ENCODE measurements around the gene TRIM71. TPM values are rescaled to one million over a fixed set of nuclear protein-coding genes. Genes with fewer than 3 reads are reported as not detected.

Gene TRIM71
- total RNA-seq, 4 donors from 2014 or later: not detected

DNA sequence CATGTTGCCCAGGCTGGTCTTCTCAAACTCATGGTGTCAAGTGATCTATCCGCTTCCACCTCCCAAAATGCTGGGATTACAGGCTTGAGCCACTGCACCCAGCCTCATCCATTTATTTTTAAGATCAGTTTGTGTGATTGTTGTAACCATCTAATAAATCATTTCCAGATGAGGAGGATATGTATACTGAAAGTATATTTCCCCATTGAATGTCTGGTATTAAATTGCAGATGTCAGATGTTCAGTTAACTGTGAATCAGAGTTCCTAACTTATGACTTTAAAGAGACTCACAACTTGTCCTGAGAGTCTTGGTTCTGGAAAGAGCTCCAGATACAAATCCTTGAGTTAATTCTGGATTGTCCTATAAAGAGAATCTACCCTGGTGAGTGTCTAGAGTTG lies 62.4 kb downstream of the TRIM71 start:
- DNase-seq: no peak
- no peaks in the 10 kb centered on the region for H3K9me3 ChIP-seq
- H3K36me3 ChIP-seq: no peaks in the 10 kb centered on the region
- H3K4me1 ChIP-seq: no peaks in the 10 kb centered on the region
- H3K27ac ChIP-seq: no peak overlapping the region
- H3K4me3 ChIP-seq: no peak overlapping the region
- no peak for TF ChIP-seq POLR2A (IDR thresholded peaks at IDR 0.05)
- TF ChIP-seq, protein P1, sequence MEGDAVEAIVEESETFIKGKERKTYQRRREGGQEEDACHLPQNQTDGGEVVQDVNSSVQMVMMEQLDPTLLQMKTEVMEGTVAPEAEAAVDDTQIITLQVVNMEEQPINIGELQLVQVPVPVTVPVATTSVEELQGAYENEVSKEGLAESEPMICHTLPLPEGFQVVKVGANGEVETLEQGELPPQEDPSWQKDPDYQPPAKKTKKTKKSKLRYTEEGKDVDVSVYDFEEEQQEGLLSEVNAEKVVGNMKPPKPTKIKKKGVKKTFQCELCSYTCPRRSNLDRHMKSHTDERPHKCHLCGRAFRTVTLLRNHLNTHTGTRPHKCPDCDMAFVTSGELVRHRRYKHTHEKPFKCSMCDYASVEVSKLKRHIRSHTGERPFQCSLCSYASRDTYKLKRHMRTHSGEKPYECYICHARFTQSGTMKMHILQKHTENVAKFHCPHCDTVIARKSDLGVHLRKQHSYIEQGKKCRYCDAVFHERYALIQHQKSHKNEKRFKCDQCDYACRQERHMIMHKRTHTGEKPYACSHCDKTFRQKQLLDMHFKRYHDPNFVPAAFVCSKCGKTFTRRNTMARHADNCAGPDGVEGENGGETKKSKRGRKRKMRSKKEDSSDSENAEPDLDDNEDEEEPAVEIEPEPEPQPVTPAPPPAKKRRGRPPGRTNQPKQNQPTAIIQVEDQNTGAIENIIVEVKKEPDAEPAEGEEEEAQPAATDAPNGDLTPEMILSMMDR (IDR thresholded peaks at IDR 0.05): no peak
- H3K27me3 ChIP-seq: no peaks in the 10 kb centered on the region

DNA sequence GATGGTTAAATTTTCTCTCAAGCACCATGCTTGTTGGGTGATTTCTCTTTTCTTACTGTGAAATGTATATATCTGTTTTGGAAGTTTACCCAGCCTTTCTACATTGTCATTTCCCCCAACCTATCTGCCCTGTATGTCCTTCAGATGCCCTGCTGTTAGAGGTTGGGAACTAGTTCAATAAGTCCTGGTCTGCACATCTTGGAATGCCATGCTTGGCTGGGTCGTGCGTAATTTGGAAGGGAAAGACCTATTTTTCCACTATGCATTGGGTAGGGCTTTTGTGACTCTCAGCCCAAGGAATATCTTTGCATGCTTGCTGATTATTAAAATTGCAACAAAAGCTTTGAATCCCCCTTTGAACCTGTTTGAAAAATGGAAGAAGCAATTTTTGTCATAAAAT lies 63.8 kb downstream of the TRIM71 start:
- H3K4me1 ChIP-seq: no peaks in the 10 kb centered on the region
- H3K36me3 ChIP-seq: no peaks in the 10 kb centered on the region
- TF ChIP-seq POLR2A (IDR thresholded peaks at IDR 0.05): no peak
- TF ChIP-seq, protein P1 (IDR thresholded peaks at IDR 0.05): no peak
- H3K27me3 ChIP-seq: no peaks in the 10 kb centered on the region
- H3K9me3 ChIP-seq: no peaks in the 10 kb centered on the region
- H3K27ac ChIP-seq: no peak overlapping the region
- DNase-seq: no peak
- no peak overlapping the region for H3K4me3 ChIP-seq

DNA sequence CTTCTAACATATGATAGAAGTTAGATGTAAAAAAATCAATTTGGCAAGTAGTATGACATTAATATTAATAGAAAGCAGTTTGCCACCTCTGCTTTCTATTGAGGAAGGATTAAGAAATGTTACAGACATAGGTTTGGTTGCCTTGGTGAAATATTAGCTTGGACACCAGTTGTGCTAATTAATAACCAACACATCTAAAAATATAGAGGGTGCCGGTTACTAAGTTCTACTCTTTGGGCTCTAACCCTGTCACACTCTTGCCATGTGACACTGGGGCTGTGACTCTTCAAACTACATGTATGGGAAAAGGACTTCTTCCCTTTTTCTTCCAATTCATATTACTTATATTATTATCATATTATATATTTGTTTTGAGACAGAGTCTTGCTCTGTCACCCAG lies 64.4 kb downstream of the TRIM71 start:
- H3K4me1 ChIP-seq: no peaks in the 10 kb centered on the region
- DNase-seq: no peak
- H3K4me3 ChIP-seq: no peak overlapping the region
- TF ChIP-seq POLR2A (IDR thresholded peaks at IDR 0.05): no peak
- TF ChIP-seq, protein P1 (IDR thresholded peaks at IDR 0.05): no peak
- no peaks in the 10 kb centered on the region for H3K9me3 ChIP-seq
- no peak overlapping the region for H3K27ac ChIP-seq
- no peaks in the 10 kb centered on the region for H3K36me3 ChIP-seq
- no peaks in the 10 kb centered on the region for H3K27me3 ChIP-seq

DNA sequence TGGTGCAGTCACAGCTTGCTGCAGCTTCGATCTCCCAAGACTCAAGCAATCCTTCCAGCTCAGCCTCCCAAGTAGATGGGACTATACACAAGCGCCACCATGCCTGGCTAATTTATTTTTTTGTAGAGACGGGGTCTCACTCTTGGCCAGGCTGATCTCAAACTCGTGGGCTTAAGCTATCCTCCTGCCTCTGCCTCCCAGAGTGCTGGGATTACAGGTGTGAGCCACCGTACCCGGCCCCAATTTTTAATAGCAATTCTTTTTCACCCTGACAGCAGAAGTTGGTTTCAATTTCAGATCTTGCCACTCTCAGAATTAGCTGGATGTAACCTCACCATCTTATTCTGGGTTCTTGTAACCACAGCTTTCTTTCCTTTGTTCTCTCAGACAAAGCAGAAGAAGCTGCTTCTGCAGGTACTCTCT lies 64.8 kb downstream of the TRIM71 start:
- TF ChIP-seq, protein P1 (IDR thresholded peaks at IDR 0.05): no peak
- no peak for TF ChIP-seq POLR2A (IDR thresholded peaks at IDR 0.05)
- no peaks in the 10 kb centered on the region for H3K4me1 ChIP-seq
- H3K27me3 ChIP-seq: no peaks in the 10 kb centered on the region
- H3K4me3 ChIP-seq: no peak overlapping the region
- H3K36me3 ChIP-seq: no peaks in the 10 kb centered on the region
- no peaks in the 10 kb centered on the region for H3K9me3 ChIP-seq
- H3K27ac ChIP-seq: no peak overlapping the region
- DNase-seq: no peak

DNA sequence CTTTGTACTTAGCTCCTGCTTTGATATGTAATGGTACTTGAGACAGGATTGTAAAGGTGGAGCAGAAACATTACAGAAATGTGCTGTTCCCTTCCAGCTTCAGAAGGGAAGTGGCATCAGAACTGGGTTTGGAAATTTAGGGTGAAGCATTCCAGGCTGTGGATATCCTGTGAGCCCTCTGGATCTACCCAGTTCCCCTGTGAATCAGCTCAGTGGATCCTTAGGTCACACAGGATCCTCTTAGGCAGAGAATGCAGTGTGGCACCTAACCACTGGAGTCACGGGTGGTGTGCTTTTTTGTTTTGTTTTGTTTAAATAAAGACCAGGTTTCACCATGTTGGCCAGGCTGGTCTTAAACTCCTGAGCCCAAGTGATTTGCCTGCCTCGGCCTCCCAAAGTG lies 66.0 kb downstream of the TRIM71 start:
- TF ChIP-seq, protein P1 (IDR thresholded peaks at IDR 0.05): no peak
- TF ChIP-seq POLR2A (IDR thresholded peaks at IDR 0.05): no peak
- Histone ChIP-seq H3K27me3 (no peaks in the 10 kb centered on the region), H3K4me1 (no peaks in the 10 kb centered on the region), H3K27ac (no peak overlapping the region), H3K36me3 (no peaks in the 10 kb centered on the region), H3K9me3 (no peaks in the 10 kb centered on the region), H3K4me3 (no peak overlapping the region)
- DNase-seq: no peak

DNA sequence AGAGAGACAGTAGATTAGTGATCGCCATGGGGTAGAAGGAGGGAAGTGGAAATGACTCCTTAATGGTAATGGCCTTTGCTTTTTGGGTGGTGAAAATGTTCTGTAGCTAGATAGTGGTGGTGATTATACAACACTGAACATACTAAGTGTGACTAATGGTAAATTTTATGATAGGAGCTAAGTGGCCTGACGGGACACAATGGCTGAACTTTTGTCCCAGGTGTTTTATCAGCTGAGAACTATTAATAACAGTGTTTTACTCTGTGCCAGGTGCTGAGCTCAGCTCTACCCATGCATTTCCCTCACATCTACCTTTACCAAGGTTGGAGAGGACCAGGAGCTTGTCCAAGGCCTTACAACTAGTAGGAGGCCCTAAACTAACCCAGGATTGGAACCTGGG lies 66.8 kb downstream of the TRIM71 start:
- DNase-seq: peak in 1 of 3 donors; percentile 50
- H3K27me3 ChIP-seq: no peaks in the 10 kb centered on the region
- no peaks in the 10 kb centered on the region for H3K9me3 ChIP-seq
- no peaks in the 10 kb centered on the region for H3K36me3 ChIP-seq
- H3K4me1 ChIP-seq: no peaks in the 10 kb centered on the region
- no peak overlapping the region for H3K27ac ChIP-seq
- TF ChIP-seq, protein P1 (IDR thresholded peaks at IDR 0.05): no peak
- TF ChIP-seq POLR2A (IDR thresholded peaks at IDR 0.05): no peak
- H3K4me3 ChIP-seq: no peak overlapping the region

All from Peyer's patch (tissue), 4 donors.